ENCODE results near the gene RAP1GAP2.

GRCh38 chr17:2809337-2809736 is 13.1 kb downstream of the RAP1GAP2 start:
- TF ChIP-seq CTCF (IDR thresholded peaks at IDR 0.05) (no peak), POLR2AphosphoS5 (IDR thresholded peaks at IDR 0.05; ENCODE audit: insufficient read depth in 1 of 2, low read depth in 1 of 2) (no peak)
